Neural progenitor cell (in vitro differentiated cells): ENCODE results near the gene BRD9. TPM values are rescaled to one million over a fixed set of nuclear protein-coding genes. Genes with fewer than 3 reads are reported as not detected.

ENCODE experiments used
- DNase-seq: peaks from one replicate; pipeline ENCODE4 v3.0.0-alpha.2; 2016; ENCODE audit warnings: low spot score
- H2AFZ ChIP-seq: fragments of 200-600 bp; sonication (generic); replicated peaks from 2 replicates; pipeline ENCODE4 v1.6.1; 2016; ENCODE audit warnings: antibody characterized with exemption
- H3F3A ChIP-seq: fragments of 200-600 bp; sonication (generic); 2 replicates; pipeline ENCODE4 v1.6.1; 2016; ENCODE audit warnings: antibody characterized with exemption, low read depth
- H3K27ac ChIP-seq: fragments of 200-600 bp; sonication (generic); 2 replicates; pipeline ENCODE4 v1.5.1; 2016; ENCODE audit warnings: mild to moderate bottlenecking
- H3K27me3 ChIP-seq: fragments of 200-600 bp; sonication (generic); 2 replicates; pipeline ENCODE4 v1.6.1; 2016; ENCODE audit warnings: mild to moderate bottlenecking, moderate library complexity
- H3K36me3 ChIP-seq: fragments of 200-600 bp; sonication (generic); 2 replicates; pipeline ENCODE4 v1.5.1; 2016
- H3K4me1 ChIP-seq: fragments of 200-600 bp; sonication (generic); 2 replicates; pipeline ENCODE4 v1.6.1; 2016; ENCODE audit warnings: mixed run types
- H3K4me2 ChIP-seq: fragments of 200-600 bp; sonication (generic); 2 replicates; pipeline ENCODE4 v1.6.1; 2016
- H3K4me3 ChIP-seq: fragments of 200-600 bp; sonication (generic); 2 replicates; pipeline ENCODE4 v1.5.1; 2016
- H3K79me2 ChIP-seq: fragments of 200-600 bp; sonication (generic); 2 replicates; pipeline ENCODE4 v1.6.1; 2016; ENCODE audit warnings: low read depth
- H3K9ac ChIP-seq: fragments of 200-600 bp; sonication (generic); 2 replicates; pipeline ENCODE4 v1.6.1; 2016
- H3K9me3 ChIP-seq: fragments of 200-600 bp; sonication (generic); 2 replicates; pipeline ENCODE4 v1.5.1; 2016; ENCODE audit warnings: low read depth
- H4K20me1 ChIP-seq: fragments of 200-600 bp; sonication (generic); 2 replicates; pipeline ENCODE4 v1.6.1; 2016; ENCODE audit warnings: low read depth
- H3K27ac Mint-ChIP-seq: 3 replicates; pipeline ENCODE4 v1.8.0; 2021; ENCODE audit warnings: mixed read lengths
- H3K27me3 Mint-ChIP-seq: 2 replicates; pipeline ENCODE4 v1.8.0; 2022; ENCODE audit warnings: low read depth, mild to moderate bottlenecking, inconsistent platforms, moderate library complexity, mixed read lengths; ENCODE audit not compliant: insufficient read depth
- H3K36me3 Mint-ChIP-seq: 3 replicates; pipeline ENCODE4 v1.8.0; 2021; ENCODE audit warnings: mixed read lengths
- H3K4me1 Mint-ChIP-seq: 3 replicates; pipeline ENCODE4 v1.8.0; 2021; ENCODE audit warnings: mixed read lengths
- H3K4me3 Mint-ChIP-seq: 3 replicates; pipeline ENCODE4 v1.8.0; 2021; ENCODE audit warnings: mild to moderate bottlenecking, moderate library complexity, mixed read lengths
- H3K9me3 Mint-ChIP-seq: 3 replicates; pipeline ENCODE4 v1.8.0; 2020; ENCODE audit warnings: mixed read lengths
- CTCF ChIP-seq: fragments of 200-600 bp; sonication (generic); IDR thresholded peaks from 2 replicates; pipeline ENCODE4 v1.5.1; 2017; ENCODE audit warnings: antibody characterized with exemption, mild to moderate bottlenecking
- EZH2 ChIP-seq: fragments of 200-600 bp; sonication (generic); IDR thresholded peaks from 2 replicates; pipeline ENCODE4 v1.6.1; 2017; ENCODE audit warnings: antibody characterized with exemption, mild to moderate bottlenecking, moderate library complexity
- EZH2phosphoT487 ChIP-seq: fragments of 200-600 bp; sonication (generic); IDR thresholded peaks from 2 replicates; pipeline ENCODE4 v1.6.1; 2017; ENCODE audit warnings: antibody characterized with exemption
- total RNA-seq: library from RNA; depleted of rRNA; stranded (reverse); fragments of >200 nt; gene quantifications from 2 replicates; pipeline ENCODE4 v1.2.3, GENCODE V29; 2015; ENCODE audit warnings: low replicate concordance

Gene BRD9
- total RNA-seq, 1 donor from 2014 or later: 37.5 TPM

DNA sequence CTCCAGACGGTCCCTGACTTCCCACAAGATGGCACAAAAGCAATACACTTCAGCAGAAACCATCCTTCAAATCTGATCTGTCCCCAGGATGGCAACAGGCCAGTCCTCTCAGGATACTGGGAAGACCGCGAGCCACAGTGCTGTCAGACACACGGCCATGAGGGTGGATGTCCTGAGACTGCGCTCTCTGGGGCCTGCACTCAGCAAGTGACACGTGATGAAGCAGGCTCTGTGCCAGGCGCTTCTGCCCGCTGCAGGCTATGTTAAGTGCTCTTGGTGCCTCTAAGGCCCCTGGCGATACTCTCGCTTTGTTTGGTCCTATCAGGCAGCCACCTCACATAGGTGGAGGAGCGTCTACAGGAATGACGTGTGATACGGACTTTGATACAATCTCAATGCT, 7.1 kb downstream of the BRD9 start:
- H3K36me3 ChIP-seq: peaks cover 10% of the 10 kb centered on the region
- no peak for TF ChIP-seq CTCF
- TF ChIP-seq EZH2phosphoT487: no peak
- no peak for TF ChIP-seq EZH2
- H3K4me1 ChIP-seq: no peaks in the 10 kb centered on the region
- Mint-ChIP-seq H3K36me3 (peaks cover 53% of the 10 kb centered on the region), H3K4me1 (no peaks in the 10 kb centered on the region), H3K27me3 (peaks cover 2% of the 10 kb centered on the region), H3K4me3 (no peak overlapping the region), H3K27ac (no peak overlapping the region), H3K9me3 (no peaks in the 10 kb centered on the region)
- no peak overlapping the region for H3K27ac ChIP-seq
- no peaks in the 10 kb centered on the region for H3K9me3 ChIP-seq
- no peak overlapping the region for H2AFZ ChIP-seq
- peaks cover 49% of the 10 kb centered on the region for H3K79me2 ChIP-seq
- H3K4me3 ChIP-seq: no peak overlapping the region
- H4K20me1 ChIP-seq: peaks cover 8% of the 10 kb centered on the region
- peaks cover 4% of the 10 kb centered on the region for H3F3A ChIP-seq
- no peak overlapping the region for H3K9ac ChIP-seq
- DNase-seq: no peak
- H3K4me2 ChIP-seq: no peak overlapping the region
- no peaks in the 10 kb centered on the region for H3K27me3 ChIP-seq

DNA sequence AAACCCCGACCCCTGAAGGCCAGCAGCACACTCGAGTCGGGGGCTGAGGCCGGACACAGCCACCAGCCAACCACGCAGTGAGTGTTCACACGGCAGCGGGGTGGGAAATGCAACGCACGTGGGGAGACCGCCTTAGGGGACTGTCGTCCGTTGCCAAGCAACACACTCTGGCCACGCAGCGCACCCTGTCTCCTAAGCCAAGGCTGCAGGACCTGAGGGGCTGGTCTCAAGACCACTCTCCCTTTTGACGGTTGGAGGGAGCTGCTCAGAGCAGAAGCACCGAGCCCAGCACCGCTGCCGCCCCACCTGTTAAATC, 7.5 kb downstream of the BRD9 start:
- Mint-ChIP-seq H3K4me3 (no peak overlapping the region), H3K9me3 (no peaks in the 10 kb centered on the region), H3K4me1 (no peaks in the 10 kb centered on the region), H3K36me3 (peaks cover 53% of the 10 kb centered on the region), H3K27me3 (peaks cover 2% of the 10 kb centered on the region), H3K27ac (no peak overlapping the region)
- Histone ChIP-seq H3K9ac (no peak overlapping the region), H3K27ac (no peak overlapping the region), H4K20me1 (peaks cover 8% of the 10 kb centered on the region), H3K79me2 (peaks cover 44% of the 10 kb centered on the region), H3K4me3 (no peak overlapping the region), H3K4me2 (no peak overlapping the region), H2AFZ (no peak overlapping the region), H3K4me1 (no peaks in the 10 kb centered on the region), H3K9me3 (no peaks in the 10 kb centered on the region), H3K27me3 (no peaks in the 10 kb centered on the region), H3F3A (peaks cover 4% of the 10 kb centered on the region), H3K36me3 (peaks cover 10% of the 10 kb centered on the region)
- DNase-seq: no peak
- TF ChIP-seq EZH2 (no peak), EZH2phosphoT487 (no peak), CTCF (no peak)

DNA sequence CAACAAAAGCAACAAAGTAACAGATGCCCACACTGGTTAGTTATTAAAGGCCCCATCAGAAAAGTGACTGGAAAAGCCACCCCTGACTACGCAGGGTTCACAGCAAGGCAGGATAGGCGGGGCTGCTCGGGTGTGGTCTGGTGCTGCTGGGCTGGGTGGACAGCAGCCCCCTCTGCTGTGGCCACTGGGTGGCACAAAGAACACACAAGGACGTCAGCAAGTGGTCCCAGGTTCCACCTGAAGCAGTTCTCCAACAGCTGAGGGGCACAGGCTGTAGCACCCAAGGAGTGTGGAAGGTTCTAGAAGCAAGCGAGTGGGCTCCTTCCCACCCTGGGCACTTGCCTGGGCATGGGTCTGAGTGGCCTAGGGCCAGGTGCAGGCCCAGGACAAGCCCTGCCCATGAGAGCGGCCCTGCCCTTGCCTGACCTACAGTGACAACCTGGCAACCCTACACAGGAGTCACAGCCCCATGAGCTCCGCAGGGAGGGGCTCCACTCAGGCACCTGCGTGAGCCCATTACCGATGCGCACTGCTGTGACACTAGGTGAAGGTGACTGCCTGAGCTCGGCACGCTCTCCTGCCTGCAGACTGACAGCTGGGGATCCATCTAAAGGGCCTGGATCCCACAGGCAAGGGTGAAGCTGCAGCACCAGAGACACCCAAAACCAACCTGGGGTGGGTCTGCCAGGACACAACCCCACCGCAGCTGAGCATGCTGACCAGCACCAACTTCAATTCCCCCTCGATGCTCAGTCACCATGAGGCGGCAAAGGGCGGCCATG, 8.1 kb downstream of the BRD9 start:
- Histone ChIP-seq H3K4me1 (no peaks in the 10 kb centered on the region), H3K9ac (no peak overlapping the region), H3K79me2 (peaks cover 39% of the 10 kb centered on the region), H2AFZ (no peak overlapping the region), H3K9me3 (no peaks in the 10 kb centered on the region), H3K27ac (no peak overlapping the region), H3K4me3 (no peak overlapping the region), H3K27me3 (no peaks in the 10 kb centered on the region), H3K36me3 (peaks cover 10% of the 10 kb centered on the region), H3K4me2 (no peak overlapping the region), H3F3A (peaks cover 4% of the 10 kb centered on the region), H4K20me1 (peaks cover 8% of the 10 kb centered on the region)
- no peaks in the 10 kb centered on the region for H3K9me3 Mint-ChIP-seq
- H3K4me3 Mint-ChIP-seq: no peak overlapping the region
- H3K27me3 Mint-ChIP-seq: peaks cover 2% of the 10 kb centered on the region
- no peak overlapping the region for H3K27ac Mint-ChIP-seq
- H3K4me1 Mint-ChIP-seq: no peaks in the 10 kb centered on the region
- no peak for DNase-seq
- TF ChIP-seq EZH2: no peak
- no peak for TF ChIP-seq EZH2phosphoT487
- TF ChIP-seq CTCF: no peak
- H3K36me3 Mint-ChIP-seq: peaks cover 53% of the 10 kb centered on the region
